Stimulated activated CD4-positive, alpha-beta T cell treated with anti-CD3 and anti-CD28 coated beads, Interleukin-15, amount 100 ng/mL, for 1 hour (primary cell): ENCODE results near the gene NKD2.

Experiments used
- DNase-seq, 2 donors: peaks; one replicate each; pipeline ENCODE4 v3.0.0-alpha.2; 2020; ENCODE audit warnings: low read depth in 1 of 2, low spot score in 1 of 2

The NKD2 gene

GRCh38 chr5:1041225-1042143, 32.9 kb downstream of the NKD2 start:
- no peak for DNase-seq

GRCh38 chr5:1042626-1043025, 34.0 kb downstream of the NKD2 start:
- DNase-seq: no peak

GRCh38 chr5:1043327-1043726, 34.7 kb downstream of the NKD2 start:
- no peak for DNase-seq

GRCh38 chr5:1044117-1044516, 35.5 kb downstream of the NKD2 start:
- no peak for DNase-seq

- DNase-seq: no peak
Measured at GRCh38 chr5:1045960-1046560, 37.5 kb downstream of the NKD2 start.

GRCh38 chr5:1047332-1047965, 38.8 kb downstream of the NKD2 start:
- no peak for DNase-seq

GRCh38 chr5:1048162-1048721, 39.6 kb downstream of the NKD2 start:
- no peak for DNase-seq

GRCh38 chr5:1048861-1049838, 40.5 kb downstream of the NKD2 start:
- DNase-seq: no peak

- DNase-seq: no peak
Measured at GRCh38 chr5:1050423-1051365, 42.1 kb downstream of the NKD2 start.

- DNase-seq: no peak
Measured at GRCh38 chr5:1051366-1051720, 42.7 kb downstream of the NKD2 start.

GRCh38 chr5:1052076-1052475, 43.5 kb downstream of the NKD2 start:
- DNase-seq: no peak

- DNase-seq: no peak
Measured at GRCh38 chr5:1052641-1053390, 44.2 kb downstream of the NKD2 start.

GRCh38 chr5:1053391-1054017, 44.9 kb downstream of the NKD2 start:
- DNase-seq: no peak

- DNase-seq: no peak
Measured at GRCh38 chr5:1054018-1054798, 45.6 kb downstream of the NKD2 start.

GRCh38 chr5:1054799-1055775, 46.5 kb downstream of the NKD2 start:
- DNase-seq: no peak

GRCh38 chr5:1055896-1056610, 47.5 kb downstream of the NKD2 start:
- no peak for DNase-seq
